Activated CD8-positive, alpha-beta T cell treated with anti-CD3 and anti-CD28 coated beads for 36 hours (primary cell): ENCODE data around the gene RASGRF1. TPM values are rescaled to one million over a fixed set of nuclear protein-coding genes. Genes with fewer than 3 reads are reported as not detected.

Experiments used
- ATAC-seq: fragments of 200-7000 bp; cut with Tn5 transposase; one replicate; pipeline ENCODE4 v1.10.0; 2021; ENCODE audit warnings: mild to moderate bottlenecking, moderate library complexity
- CTCF ChIA-PET: fragments of 350-600 bp; sonication (Branson Sonifier 250); formaldehyde crosslinking; loops from one replicate; lab custom pipeline; 2021; ENCODE audit warnings: antibody characterized with exemption; lab: Charles Lee
- POLR2A ChIA-PET: fragments of 350-600 bp; sonication (Branson Sonifier 250); formaldehyde crosslinking; loops from one replicate; lab custom pipeline; 2021; ENCODE audit warnings: antibody characterized with exemption; lab: Charles Lee
- DNase-seq: peaks from one replicate; pipeline ENCODE4 v3.0.0-alpha.2; 2020
- H3K27ac Mint-ChIP-seq: one replicate; pipeline ENCODE4 v1.8.0; 2021; ENCODE audit warnings: mild to moderate bottlenecking, mixed read lengths
- H3K27me3 Mint-ChIP-seq: one replicate; pipeline ENCODE4 v1.8.0; 2021; ENCODE audit warnings: mixed read lengths
- H3K36me3 Mint-ChIP-seq: one replicate; pipeline ENCODE4 v1.8.0; 2021; ENCODE audit warnings: low read depth, mixed read lengths
- H3K4me1 Mint-ChIP-seq: one replicate; pipeline ENCODE4 v1.8.0; 2021; ENCODE audit warnings: low read depth, mixed read lengths
- H3K4me3 Mint-ChIP-seq: one replicate; pipeline ENCODE4 v1.8.0; 2021; ENCODE audit warnings: mild to moderate bottlenecking, moderate library complexity, mixed read lengths
- H3K9me3 Mint-ChIP-seq: one replicate; pipeline ENCODE4 v1.8.0; 2021; ENCODE audit warnings: mixed read lengths
- intact Hi-C: fragments of 100-400 bp; cut with micrococcal nuclease; formaldehyde crosslinking; loops from one replicate; pipeline ENCODE4 v1.10.0; 2022
- total RNA-seq, 2 experiments: library from RNA; stranded (reverse); gene quantifications; one replicate each; pipeline ENCODE4 v1.2.3, GENCODE V29; 2021
- TF ChIP-seq, protein P1 (sequence below): fragments of 200-600 bp; IDR thresholded peaks from one replicate; pipeline ENCODE4 v1.8.0; 2022; ENCODE audit warnings: antibody characterized with exemption, mild to moderate bottlenecking

Gene RASGRF1
- total RNA-seq, 2 experiments from 2014 or later = not detected

GRCh38 chr15:79051029-79051428, 39.6 kb downstream of the RASGRF1 start:
- DNase-seq (no peak), ATAC-seq (no peak)
- POLR2A ChIA-PET = interaction anchor here (0.8 kb wide), 1 partner anchor 239 kb away, joined by 3 read pairs; no protein-coding TSS in a partner anchor
- intact Hi-C loops = no loop called here
- Mint-ChIP-seq H3K4me1 (no peaks in the 10 kb centered on the region), H3K4me3 (no peak overlapping the region), H3K27me3 (peaks cover 2% of the 10 kb centered on the region), H3K27ac (no peak overlapping the region), H3K36me3 (no peaks in the 10 kb centered on the region), H3K9me3 (no peaks in the 10 kb centered on the region)
- CTCF ChIA-PET = interaction anchor here (1.5 kb wide), 1 partner anchor 133 kb away, joined by 4 read pairs; no protein-coding TSS in a partner anchor
- TF ChIP-seq, protein P1, sequence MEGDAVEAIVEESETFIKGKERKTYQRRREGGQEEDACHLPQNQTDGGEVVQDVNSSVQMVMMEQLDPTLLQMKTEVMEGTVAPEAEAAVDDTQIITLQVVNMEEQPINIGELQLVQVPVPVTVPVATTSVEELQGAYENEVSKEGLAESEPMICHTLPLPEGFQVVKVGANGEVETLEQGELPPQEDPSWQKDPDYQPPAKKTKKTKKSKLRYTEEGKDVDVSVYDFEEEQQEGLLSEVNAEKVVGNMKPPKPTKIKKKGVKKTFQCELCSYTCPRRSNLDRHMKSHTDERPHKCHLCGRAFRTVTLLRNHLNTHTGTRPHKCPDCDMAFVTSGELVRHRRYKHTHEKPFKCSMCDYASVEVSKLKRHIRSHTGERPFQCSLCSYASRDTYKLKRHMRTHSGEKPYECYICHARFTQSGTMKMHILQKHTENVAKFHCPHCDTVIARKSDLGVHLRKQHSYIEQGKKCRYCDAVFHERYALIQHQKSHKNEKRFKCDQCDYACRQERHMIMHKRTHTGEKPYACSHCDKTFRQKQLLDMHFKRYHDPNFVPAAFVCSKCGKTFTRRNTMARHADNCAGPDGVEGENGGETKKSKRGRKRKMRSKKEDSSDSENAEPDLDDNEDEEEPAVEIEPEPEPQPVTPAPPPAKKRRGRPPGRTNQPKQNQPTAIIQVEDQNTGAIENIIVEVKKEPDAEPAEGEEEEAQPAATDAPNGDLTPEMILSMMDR = no peak

- intact Hi-C loops = no loop called here
- peaks cover 3% of the 10 kb centered on the region for H3K27me3 Mint-ChIP-seq
- no peak overlapping the region for H3K27ac Mint-ChIP-seq
- DNase-seq (no peak), ATAC-seq (no peak)
- TF ChIP-seq, protein P1 = no peak
- no peak overlapping the region for H3K4me3 Mint-ChIP-seq
- H3K4me1 Mint-ChIP-seq = no peaks in the 10 kb centered on the region
- CTCF ChIA-PET = no interaction called here
- POLR2A ChIA-PET = interaction anchor here (0.8 kb wide), 1 partner anchor 239 kb away, joined by 3 read pairs; no protein-coding TSS in a partner anchor
- no peaks in the 10 kb centered on the region for H3K9me3 Mint-ChIP-seq
- H3K36me3 Mint-ChIP-seq = no peaks in the 10 kb centered on the region
Observed at GRCh38 chr15:79050341-79050740, 40.2 kb downstream of the RASGRF1 start.

GRCh38 chr15:79049416-79049815, 41.2 kb downstream of the RASGRF1 start:
- no peak for ATAC-seq
- intact Hi-C loops = no loop called here
- Mint-ChIP-seq H3K27me3 (peaks cover 3% of the 10 kb centered on the region), H3K36me3 (no peaks in the 10 kb centered on the region), H3K9me3 (no peaks in the 10 kb centered on the region), H3K4me3 (no peak overlapping the region), H3K4me1 (no peaks in the 10 kb centered on the region), H3K27ac (no peak overlapping the region)
- DNase-seq = no peak
- ChIA-PET CTCF (interaction anchor here (1.4 kb wide), 1 partner anchor 21 kb away, joined by 6 read pairs; no protein-coding TSS in a partner anchor), POLR2A (no interaction called here)
- TF ChIP-seq, protein P1 = no peak

- Mint-ChIP-seq H3K4me1 (no peaks in the 10 kb centered on the region), H3K9me3 (peaks cover 4% of the 10 kb centered on the region), H3K36me3 (no peaks in the 10 kb centered on the region), H3K27me3 (peaks cover 7% of the 10 kb centered on the region), H3K27ac (no peak overlapping the region), H3K4me3 (no peak overlapping the region)
- ChIA-PET CTCF (interaction anchor here (1.1 to 1.8 kb wide), 2 partner anchors 21 to 137 kb away, joined by 4 to 7 read pairs; no protein-coding TSS in a partner anchor), POLR2A (no interaction called here)
- DNase-seq (no peak), ATAC-seq (no peak)
- TF ChIP-seq, protein P1 = no peak
- intact Hi-C loops = no loop called here
Observed at GRCh38 chr15:79047676-79048439, 42.7 kb downstream of the RASGRF1 start.
